8988T (cell line): Measurements from ENCODE around the gene IL12RB2.
A peak's percentile ranks its signal among the peaks of the same experiment; 100 is the strongest.
"Not testable (repeated sequence)": the region's sequence is repeated elsewhere in the genome, so short reads cannot be mapped to it uniquely, and the experiment has no call there.

Experiments
- DNase-seq: peaks from one replicate; pipeline ENCODE4 v3.0.0; 2011

The IL12RB2 gene

DNA sequence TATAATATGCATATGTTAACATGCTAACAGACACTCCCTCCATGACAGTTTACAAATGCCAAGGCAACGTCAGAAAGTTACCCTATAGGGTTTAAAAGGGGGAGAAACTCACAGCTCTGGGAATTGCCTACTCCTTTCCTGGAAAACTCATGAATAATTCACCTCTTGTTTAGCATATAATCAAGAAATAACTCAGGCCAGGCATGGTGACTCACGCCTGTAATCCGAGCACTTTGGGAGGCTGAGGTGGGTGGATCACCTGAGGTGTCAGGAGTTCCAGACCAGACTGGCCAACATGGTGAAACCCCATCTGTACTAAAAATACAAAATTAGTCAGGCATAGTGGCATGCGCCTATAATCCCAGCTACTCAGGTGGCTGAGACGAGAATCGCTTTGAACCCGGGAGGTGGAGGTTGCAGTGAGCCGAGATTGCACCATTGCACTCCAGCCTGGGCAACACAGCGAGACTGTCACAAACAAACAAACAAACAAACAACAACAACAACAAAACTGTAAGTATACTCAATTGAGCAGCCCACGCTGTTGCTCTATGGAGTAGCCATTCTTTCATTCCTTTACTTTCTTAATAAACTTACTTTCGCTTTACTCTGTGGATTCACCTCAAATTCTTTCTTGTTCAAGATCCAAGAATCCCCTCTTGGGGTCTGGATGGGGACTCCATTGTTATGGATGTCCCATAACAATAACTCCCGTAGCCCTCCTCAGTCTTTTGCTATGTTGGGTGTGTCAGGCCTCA is 92.5 kb downstream of the IL12RB2 start:
- DNase-seq: not testable (repeated sequence)

DNA sequence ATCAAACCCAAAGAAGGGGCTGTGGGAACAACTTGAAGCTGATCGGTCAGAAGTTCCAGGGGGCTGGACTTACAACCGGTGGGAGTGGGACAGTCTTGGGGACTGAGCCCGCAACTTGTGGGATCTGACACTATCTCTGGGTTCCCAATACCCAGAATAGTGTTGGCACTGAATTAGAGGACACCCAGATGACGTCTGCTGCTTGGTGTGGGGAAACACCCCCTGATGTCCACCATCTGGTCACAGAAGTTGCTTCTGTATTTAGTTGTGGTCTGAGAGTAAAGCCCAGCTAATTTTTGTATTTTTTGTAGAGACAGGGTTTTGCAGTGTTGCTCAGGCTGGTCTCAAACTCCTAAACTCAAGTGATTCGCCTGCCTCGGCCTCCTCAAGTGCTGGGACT is 93.8 kb downstream of the IL12RB2 start:
- DNase-seq: no peak

DNA sequence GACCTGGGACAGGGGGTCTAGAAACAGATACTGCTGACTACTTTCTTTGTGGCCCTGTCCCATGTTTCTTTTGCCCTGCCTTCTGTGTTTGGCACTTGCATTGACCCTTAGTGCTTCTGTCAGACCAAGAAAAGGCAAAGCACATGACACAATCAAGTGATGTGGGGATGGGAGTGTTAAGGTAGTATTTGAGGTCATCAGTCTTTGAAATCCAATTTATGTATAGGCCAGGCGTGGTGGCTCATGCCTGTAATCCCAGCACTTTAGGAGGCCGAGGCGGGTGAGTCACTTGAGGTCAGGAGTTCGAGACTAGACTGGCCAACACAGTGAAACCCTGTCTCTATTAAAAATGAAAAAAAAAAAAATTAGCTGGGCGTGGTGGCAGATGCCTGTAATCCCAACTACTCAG is 96.5 kb downstream of the IL12RB2 start:
- no peak for DNase-seq

DNA sequence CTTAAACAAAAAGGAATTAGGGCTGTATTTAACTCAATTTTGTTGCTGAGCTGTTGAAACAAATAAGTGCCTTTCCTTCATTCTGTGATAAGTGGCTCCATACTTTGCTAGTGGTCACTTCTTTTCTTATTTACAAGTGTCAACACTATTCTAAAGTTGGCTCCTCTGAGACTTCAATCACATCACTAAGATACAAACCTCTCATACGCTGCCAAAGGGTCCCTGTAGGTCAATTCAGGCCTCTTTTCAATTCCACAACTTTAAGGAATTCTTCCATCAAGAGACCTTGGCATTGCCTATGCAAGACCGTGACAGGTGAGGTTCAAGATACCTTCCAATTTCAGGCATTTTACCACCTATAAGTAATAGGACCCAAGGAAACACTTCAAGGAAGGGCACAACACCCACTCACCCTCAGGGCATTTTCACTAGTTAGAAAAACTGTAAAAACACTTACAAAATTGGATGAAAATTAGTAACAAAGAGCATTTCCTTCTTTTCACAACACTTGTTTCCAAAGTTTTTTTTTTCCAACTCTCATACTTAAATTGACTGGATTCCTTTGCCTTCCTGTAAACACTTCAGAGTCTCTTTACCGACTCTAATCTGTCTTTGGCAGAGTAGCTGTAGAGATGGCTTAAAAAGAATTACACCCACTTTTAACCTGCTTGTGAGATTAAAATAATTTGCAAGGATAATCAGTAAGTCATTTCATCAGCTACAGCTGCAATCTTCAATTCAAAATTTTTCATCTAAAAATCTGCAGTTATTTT is 98.0 kb downstream of the IL12RB2 start:
- no peak for DNase-seq

DNA sequence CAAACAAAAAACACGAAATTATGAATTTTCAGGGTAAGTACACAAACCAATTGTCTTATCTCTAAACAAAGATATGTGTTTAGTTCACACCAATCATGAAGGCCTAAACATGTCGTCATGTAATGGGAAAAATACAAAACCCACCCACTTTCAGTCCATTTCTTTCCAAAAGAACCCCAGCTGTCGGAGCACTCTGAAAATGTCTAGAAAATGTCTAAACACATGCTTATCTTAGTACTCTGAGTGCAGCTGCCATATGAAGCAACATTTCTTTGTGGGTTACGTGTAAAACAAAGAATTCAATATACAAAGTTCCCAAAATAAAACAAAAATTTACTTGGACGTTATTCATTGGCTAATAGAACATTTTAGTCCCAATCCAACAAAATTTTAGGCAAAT is 99.8 kb downstream of the IL12RB2 start:
- no peak for DNase-seq

DNA sequence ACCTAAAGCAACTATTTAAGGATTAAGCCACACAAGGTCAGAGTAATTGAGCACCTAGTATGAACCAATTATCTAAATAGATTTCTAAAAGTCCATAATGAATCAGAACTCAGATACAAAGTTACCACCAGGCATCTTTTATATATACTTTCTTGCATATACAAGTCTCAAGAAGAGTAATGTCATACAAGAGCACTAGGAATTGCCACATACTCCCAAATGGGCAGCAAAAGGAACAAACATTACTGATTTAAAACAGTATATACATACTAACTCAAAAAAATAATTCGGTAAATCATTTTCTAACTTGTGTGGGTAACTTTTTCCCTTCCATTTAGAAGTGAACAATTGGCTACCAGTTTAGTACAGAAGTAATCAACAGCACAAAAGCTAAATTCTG is 100.5 kb downstream of the IL12RB2 start:
- no peak for DNase-seq

DNA sequence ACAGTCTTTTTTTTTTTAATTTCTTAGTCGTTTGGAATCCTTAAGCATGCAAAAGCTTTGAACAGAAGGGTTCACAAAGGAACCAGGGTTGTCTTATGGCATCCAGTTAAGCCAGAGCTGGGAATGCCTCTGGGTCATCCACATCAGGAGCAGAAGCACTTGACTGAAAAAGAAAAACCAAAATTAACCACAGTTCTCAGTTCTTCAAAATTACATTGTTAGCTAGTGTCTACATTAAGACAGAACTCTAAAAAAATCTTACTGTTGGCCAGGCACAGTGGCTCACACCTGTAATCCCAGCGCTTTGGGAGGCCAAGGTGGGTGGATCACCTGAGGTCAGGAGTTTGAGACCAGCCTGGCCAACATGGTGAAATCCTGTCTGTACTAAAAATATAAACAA is 105.4 kb downstream of the IL12RB2 start:
- DNase-seq: not testable (repeated sequence)

DNA sequence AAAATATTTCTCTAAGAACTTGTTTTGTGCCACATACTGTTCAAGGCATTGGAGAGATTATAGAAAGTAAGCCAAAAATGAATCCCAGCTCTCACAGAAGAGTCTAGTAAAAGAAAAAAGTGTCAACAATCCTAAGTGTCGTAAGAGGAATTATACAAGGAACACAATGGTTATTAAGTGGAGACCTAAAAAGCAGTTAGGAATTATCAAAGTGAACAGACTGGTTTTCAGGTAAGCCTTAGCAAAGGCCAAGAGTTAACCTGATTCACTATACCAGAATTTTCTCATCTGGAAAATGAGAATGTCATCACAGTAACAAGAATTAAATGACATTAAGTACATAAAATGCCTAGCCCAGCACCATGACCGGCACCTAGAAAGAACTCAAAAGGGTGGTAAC is 106.9 kb downstream of the IL12RB2 start:
- no peak for DNase-seq

DNA sequence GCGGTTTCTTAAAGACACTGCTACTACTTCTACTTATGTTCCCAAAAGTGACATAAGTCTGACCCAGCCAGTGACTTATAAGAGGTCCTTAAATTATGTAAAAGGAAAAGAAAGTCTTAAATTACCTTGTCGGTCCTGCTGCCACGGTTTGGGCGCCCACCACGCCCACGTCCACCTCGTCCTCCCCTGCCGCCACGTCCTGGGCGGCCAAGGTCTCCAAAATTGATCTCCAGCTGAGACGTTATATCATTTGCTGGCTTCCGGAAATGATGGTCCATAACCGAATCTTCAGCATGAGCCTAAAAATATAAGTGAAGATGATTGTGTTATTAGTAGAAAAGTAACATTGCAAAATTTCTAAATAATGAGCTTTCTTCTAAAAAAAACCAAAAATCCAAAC is 107.4 kb downstream of the IL12RB2 start:
- DNase-seq: no peak

DNA sequence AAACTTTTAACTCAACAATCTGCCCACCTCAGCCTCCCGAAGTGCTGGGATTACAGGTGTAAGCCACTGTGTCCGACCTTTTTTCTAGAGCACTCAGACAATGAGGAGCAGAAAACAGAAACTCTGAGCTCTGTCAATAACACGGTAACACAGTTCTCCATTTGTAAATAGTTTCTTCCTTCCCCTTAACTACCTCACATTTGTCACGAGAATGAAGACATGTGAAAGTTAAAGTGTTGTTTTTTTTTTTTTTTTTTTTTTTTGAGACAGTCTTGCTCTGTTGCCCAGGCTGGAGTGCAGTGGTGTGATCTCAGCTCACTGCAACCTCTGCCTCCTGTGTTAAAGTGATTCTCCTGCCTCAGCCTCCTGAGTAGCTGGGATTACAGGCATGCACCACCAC is 110.1 kb downstream of the IL12RB2 start:
- not testable (repeated sequence) for DNase-seq

DNA sequence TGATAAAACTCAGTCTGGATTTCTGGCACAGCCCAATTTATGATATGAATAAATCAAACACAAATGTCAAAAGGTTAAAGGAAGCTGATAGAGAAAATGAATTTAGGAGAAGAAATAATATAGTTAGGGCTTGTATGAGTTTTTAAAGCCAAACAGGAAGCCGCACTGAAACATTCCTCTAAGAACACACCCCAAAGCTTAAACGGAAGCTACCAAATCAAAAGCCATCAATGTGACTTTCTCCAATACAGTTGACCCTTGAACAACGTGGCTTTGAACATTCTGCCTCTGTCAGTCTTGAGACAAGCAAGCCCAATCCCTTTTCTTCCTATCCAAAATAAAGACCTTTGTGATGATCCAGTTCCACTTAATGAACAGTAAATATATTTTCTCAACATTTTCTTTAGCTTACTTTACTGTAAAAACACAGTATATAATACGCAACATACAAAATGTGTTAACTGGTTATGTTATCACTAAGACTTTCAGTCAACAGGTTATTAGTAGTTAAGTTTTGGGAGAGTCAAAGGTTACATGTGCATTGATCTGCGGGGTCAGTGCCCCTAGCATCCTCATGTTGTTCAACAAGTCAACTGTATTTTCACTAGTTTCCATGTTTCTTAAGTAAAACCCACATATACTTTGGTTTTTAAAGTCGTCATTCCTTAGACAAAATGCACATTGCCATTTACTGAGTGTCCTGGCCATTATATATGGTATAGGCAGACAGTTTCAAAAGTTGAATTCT is 111.3 kb downstream of the IL12RB2 start:
- no peak for DNase-seq

DNA sequence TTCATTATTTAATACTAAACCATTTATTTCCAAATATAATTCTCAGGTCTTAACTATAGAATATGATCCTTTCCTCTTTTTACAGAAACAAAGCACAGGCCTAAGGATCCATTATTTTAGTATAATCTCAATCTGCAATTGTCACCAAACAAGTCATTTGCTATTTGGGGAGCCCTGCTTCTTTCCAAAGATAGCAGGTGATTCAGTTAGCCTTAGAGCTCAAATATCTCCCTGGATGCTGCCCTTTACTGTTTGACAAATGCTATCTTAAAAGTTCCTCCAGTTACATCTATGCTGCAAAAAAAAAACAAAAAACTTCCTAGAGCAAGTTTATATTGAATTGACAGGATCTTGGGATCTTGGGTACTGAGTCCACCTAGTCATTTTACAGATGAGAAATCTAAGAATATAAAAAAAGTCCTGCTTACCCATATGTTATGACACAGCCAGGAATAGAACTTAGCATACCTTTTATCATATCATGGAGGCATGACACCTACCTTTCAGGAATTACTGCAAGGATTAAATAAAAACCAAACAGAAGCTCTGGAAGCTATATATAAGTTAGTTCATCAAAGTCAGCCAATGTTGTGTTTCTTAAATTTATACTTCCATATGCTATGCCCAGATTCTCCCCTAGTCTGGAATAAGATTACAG is 113.3 kb downstream of the IL12RB2 start:
- DNase-seq: no peak

DNA sequence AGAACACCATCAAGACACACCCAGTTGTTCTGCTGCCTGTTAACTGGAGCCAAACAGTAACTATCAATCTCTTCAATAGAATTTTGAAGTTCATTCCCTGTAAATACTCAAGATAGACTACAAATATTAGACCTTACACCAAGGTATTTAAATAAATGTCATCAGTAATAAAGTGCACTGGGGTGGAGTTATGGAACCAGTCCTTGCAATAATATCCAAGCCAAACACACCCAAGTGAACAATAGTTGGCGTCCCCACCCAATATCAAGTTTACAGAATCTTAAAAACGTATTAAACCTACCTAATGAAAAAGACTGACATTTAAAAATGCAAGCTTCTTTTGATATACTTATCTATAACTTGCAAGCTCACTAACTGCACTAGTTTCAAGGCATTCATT is 119.8 kb downstream of the IL12RB2 start:
- no peak for DNase-seq

DNA sequence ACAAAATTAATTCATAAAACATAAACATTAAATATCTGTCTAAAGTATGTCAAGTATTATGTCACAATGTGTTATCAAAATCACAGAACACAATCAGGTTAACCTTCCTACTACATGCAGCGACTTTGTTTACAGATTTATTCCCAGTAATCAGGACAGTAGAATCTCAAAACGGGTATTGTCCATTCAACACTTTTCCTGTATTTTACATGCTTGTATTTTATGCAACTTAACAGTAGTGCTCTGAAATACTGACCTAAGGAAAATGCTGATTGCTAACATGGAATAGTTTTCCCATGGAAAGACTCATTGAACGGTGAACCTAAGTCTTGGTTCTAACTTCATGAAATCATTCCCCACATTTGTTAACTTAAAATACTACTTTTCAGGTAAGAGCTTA is 120.3 kb downstream of the IL12RB2 start:
- no peak for DNase-seq

DNA sequence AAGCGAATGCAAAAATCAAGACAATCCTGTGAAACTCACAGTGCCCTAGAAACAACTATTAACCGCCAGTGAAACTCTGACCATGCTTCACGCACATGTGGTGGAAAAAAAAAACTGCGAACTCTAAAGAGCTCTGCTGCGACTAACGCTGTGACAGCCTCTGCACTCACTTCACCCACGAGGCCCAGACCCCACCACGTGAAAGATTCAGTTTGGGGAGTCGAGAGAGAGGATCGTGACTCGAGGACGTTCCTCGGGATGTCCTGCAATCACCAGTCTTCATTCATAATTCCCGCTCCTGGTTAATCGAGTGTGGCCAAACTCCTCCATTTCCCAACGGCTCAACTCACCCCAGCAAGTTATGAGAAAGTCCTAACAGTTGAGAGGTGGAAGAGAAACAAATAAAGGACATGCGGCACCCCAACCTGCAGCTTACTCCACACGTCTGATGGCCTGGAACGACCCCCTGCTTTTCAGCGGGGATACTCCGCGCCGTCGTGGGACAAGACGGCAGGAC is 121.4 kb downstream of the IL12RB2 start:
- DNase-seq: no peak

DNA sequence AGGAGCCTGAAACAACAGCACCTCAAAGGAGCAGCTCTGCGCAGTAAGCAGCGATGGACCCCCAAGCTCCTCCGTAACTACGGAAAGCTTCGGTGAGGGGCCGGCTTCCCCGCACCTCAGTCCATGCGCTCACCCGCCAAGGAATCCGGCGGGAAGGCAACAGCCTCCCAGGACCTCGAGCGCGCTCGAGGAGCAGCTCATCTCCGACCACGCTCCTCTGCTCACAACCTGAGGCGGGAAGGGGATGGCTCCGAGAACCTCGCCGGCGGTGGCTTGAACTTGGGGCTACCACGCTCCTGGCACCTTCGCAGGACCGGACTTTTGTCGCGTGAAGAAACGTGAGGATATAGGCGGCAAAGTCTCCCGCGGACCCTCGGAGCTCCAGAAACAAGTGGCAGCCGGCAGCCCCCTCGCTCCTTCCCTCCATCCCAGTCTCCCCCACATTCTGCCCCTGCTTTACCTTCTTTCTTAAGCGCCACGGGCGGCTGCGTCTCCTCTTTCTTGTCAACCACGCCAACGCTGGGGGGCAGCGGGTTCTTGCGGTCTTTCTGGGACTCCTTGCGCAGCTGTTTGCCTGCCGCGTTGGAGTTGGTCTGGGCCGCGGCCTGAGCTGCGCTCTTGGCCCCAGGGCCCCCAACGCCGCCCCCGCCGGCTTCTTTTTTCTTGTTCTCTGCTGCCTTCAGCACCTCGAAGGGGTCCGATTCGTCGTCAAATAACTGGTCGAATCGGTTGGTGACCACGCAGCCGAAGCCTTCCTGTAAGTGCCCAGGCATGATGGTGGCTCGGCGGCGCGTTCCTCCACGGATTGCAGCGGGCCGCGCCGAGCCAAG is 122.1 kb downstream of the IL12RB2 start:
- DNase-seq: no peak

DNA sequence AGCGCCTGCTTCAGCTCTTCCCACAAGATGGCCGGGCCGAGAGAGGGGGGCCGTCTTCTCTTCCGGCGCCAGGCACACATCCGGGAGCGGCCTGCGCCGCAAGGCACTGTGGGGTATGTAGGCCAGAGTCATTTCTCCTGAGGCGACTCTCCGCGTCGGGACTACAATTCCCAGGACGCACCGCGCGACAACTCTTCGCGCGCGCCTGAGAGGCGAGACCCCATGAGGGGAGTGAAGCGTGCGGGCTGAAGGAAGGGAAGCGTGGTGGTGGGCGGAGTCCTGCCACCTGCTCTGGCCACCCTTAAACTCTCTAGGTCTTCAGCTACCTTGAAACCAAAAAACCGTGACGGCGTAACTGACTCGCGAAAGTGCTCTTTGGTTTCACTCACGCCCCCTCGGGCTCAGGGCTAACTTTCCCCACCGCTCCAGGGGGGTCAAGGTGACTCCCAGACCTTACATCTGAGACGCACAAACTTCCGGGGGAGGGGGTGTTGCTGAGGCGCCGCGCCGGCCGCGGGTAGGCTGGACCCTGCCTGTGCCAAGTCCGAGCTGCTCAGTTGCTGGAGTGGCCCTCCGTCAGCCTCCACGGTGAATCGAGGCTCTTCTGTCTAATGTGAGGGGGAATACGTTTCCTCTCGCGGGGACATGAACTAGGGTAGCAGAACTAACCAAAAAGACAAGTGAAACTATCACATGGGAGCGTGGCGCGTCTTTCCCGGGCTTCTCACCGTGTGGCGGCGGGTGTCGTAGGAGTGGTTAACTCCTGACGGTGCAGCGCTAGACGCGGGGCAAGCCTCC is 122.9 kb downstream of the IL12RB2 start, which contains the start of gene SERBP1:
Gene SERBP1, minus strand, starts transcription at position 45 of the 798 bp plus-strand sequence. CDS start 102 bp downstream, outside the sequence.
- peak; percentile 72 for DNase-seq

DNA sequence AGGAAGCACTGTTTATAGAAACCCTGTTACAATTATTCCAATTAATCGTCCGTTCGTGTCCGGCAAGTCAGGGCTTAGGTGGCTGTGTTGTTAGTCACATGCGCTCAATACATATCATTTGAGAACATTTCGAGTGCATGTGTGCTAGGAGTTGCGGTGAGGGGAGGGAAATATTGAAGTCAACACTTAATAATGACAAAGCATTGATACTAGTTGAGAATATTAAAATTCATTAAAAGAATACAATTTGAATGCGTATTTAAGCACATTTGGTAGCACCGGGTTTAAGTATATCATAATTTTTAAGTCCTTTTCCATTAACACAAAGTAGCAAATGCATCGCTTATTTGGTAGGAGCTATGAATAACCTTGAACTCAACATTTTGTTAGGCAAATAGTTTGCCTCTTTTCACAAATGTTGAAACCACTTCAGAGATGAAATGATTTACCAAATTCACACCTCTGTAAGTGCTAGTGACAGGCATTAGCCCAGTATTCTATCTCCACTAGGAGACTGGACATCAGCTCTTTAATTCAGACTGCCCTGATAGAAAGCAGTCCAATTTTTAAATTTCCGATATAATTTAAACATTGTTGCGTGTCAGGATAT is 123.6 kb downstream of the IL12RB2 start:
- DNase-seq: no peak

DNA sequence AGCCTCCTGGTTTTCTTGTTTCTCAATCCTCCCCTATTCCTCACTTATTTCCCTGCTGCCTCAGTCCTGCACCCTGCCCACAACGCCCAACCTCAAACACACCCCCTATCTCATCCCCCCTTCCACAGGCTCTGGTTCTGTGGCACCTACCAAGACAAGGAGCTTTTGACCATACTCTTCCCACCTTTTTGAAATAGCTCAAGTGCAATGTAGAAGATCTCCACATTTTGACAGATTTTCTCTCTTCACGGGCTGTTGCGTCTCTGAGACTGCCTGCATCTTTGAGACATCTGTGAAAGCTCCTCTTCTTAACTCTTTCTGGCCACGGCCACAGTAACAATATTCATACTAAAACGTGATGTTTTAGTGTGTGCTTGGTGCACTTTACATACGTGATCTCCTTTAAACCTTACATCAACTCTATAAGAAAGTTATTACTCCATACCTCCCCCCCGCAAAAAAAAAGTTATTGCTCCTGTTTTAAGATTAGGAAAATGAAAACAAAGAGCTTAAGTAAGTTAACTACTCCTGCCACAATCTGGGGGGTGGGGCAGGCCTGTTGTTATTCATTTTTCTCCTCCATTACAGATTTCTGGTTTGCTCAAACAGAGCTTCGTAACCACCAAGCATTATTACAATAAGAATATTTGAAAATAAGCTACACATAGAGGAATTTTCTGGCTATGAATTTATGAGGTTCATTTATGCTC is 124.4 kb downstream of the IL12RB2 start:
- DNase-seq: no peak

DNA sequence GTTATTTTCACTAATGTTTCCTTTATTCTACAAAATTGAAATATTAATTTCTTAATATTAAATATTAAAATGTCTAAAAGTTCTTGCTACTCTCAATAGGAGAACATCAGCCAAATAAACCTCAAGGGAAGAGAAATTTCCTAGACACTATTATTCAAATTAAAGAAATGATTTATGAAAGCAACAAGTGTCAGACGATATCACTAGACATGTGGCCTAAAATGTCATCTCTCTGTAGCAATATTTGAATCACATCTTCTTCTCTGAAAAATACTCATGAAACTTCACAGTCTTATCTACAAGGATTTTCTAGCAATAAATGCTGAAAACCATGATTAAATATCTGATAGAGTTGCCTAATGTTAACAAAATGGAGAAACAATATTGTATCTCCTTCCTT is 125.1 kb downstream of the IL12RB2 start:
- DNase-seq: no peak
